Mesenchymal stem cell (in vitro differentiated cells and primary cell): ENCODE measurements around the gene GPX3. TPM values are rescaled to one million over a fixed set of nuclear protein-coding genes. Genes with fewer than 3 reads are reported as not detected.
A peak's percentile ranks its signal among the peaks of the same experiment; 100 is the strongest.

Experiments
- DNase-seq: peaks from one replicate; pipeline ENCODE4 v3.0.0-alpha.2; 2013
- H2AFZ ChIP-seq: one replicate; pipeline ENCODE4 v1.6.1; 2013; ENCODE audit warnings: low read depth, mild to moderate bottlenecking, control low read depth, inconsistent platforms, low read length, moderate library complexity
- H2AK5ac ChIP-seq: 2 replicates; pipeline ENCODE4 v1.6.1; 2013; ENCODE audit warnings: low read length, moderate library complexity, mild to moderate bottlenecking, inconsistent platforms; ENCODE audit not compliant: severe bottlenecking
- H2BK120ac ChIP-seq: one replicate; pipeline ENCODE4 v1.6.1; 2013; ENCODE audit warnings: low read depth, mild to moderate bottlenecking, inconsistent platforms, low read length, moderate library complexity
- H2BK12ac ChIP-seq, 2 experiments: one replicate each; pipeline ENCODE4 v1.6.1; 2013; ENCODE audit warnings: inconsistent platforms in 2 of 2, low read length in 2 of 2, mild to moderate bottlenecking in 2 of 2, moderate library complexity in 2 of 2, control low read depth in 1 of 2
- H2BK15ac ChIP-seq: one replicate; pipeline ENCODE4 v1.6.1; 2013; ENCODE audit warnings: mild to moderate bottlenecking, low read depth, inconsistent platforms; ENCODE audit not compliant: poor library complexity, severe bottlenecking
- H2BK5ac ChIP-seq: 2 replicates; pipeline ENCODE4 v1.6.1; 2013; ENCODE audit warnings: low read depth, mild to moderate bottlenecking, low read length, control low read depth, inconsistent platforms; ENCODE audit not compliant: poor library complexity, severe bottlenecking
- H3K14ac ChIP-seq, 2 experiments: one replicate each; pipeline ENCODE4 v1.6.1; 2013; ENCODE audit warnings: inconsistent platforms in 2 of 2, low read length in 2 of 2, control low read depth in 1 of 2, mild to moderate bottlenecking in 1 of 2, moderate library complexity in 1 of 2
- H3K18ac ChIP-seq, 2 experiments: one replicate each; pipeline ENCODE4 v1.6.1; 2013; ENCODE audit warnings: inconsistent platforms in 2 of 2, low read length in 2 of 2, control low read depth in 1 of 2, low read depth in 1 of 2, mild to moderate bottlenecking in 1 of 2
- H3K23ac ChIP-seq, 2 experiments: one replicate each; pipeline ENCODE4 v1.6.1; 2013; ENCODE audit warnings: inconsistent platforms in 2 of 2, low read length in 2 of 2, mild to moderate bottlenecking in 2 of 2, moderate library complexity in 2 of 2, control low read depth in 1 of 2
- H3K27ac ChIP-seq: 2 replicates; pipeline ENCODE4 v1.5.1; 2013; ENCODE audit warnings: mild to moderate bottlenecking, moderate library complexity, low read length, control low read depth, inconsistent platforms; ENCODE audit not compliant: poor library complexity, severe bottlenecking
- H3K27me3 ChIP-seq, 2 experiments: 2 replicates each; pipeline versions ENCODE4 v1.6.1 to v1.7.0; 2013; ENCODE audit warnings: low read length in 2 of 2, mild to moderate bottlenecking in 2 of 2, moderate library complexity in 2 of 2, control low read depth in 1 of 2, inconsistent platforms in 1 of 2; ENCODE audit not compliant: control insufficient read depth in 1 of 2, insufficient read depth in 1 of 2
- H3K36me3 ChIP-seq, 2 experiments: 2 replicates each; pipeline versions ENCODE4 v1.6.1 to v1.7.0; 2013; ENCODE audit warnings: low read length in 2 of 2, control low read depth in 1 of 2, inconsistent platforms in 1 of 2, low read depth in 1 of 2, mild to moderate bottlenecking in 1 of 2; ENCODE audit not compliant: insufficient read depth in 2 of 2, control insufficient read depth in 1 of 2
- H3K4ac ChIP-seq, 2 experiments: one replicate each; pipeline ENCODE4 v1.6.1; 2013; ENCODE audit warnings: inconsistent platforms in 2 of 2, low read length in 2 of 2, mild to moderate bottlenecking in 2 of 2, moderate library complexity in 2 of 2, control low read depth in 1 of 2, low read depth in 1 of 2
- H3K4me1 ChIP-seq: 2 replicates; pipeline ENCODE4 v1.6.1; 2013; ENCODE audit warnings: low read depth, low read length, control low read depth; ENCODE audit not compliant: control insufficient read depth, insufficient read depth
- H3K4me2 ChIP-seq: 2 replicates; pipeline ENCODE4 v1.6.1; 2013; ENCODE audit warnings: low read length, mild to moderate bottlenecking, inconsistent platforms; ENCODE audit not compliant: poor library complexity, severe bottlenecking
- H3K4me3 ChIP-seq, 2 experiments: 2 replicates each; pipeline versions ENCODE4 v1.5.1 to v1.7.0; 2013; ENCODE audit warnings: low read length in 2 of 2, mild to moderate bottlenecking in 2 of 2, control low read depth in 1 of 2, low read depth in 1 of 2; ENCODE audit not compliant: insufficient read depth in 1 of 2
- H3K79me1 ChIP-seq: replicated peaks from 2 replicates; pipeline ENCODE4 v1.6.1; 2013; ENCODE audit warnings: mild to moderate bottlenecking, control low read depth, low read length, inconsistent platforms; ENCODE audit not compliant: poor library complexity, severe bottlenecking
- H3K9ac ChIP-seq: 2 replicates; pipeline ENCODE4 v1.7.0; 2013; ENCODE audit warnings: mild to moderate bottlenecking, low read length, moderate library complexity
- H3K9me3 ChIP-seq: 2 replicates; pipeline ENCODE4 v1.7.0; 2013; ENCODE audit warnings: mild to moderate bottlenecking, low read length; ENCODE audit not compliant: control insufficient read depth
- H4K8ac ChIP-seq: one replicate; pipeline ENCODE4 v1.6.1; 2013; ENCODE audit warnings: inconsistent platforms, mild to moderate bottlenecking, low read length, moderate library complexity
- H4K91ac ChIP-seq: one replicate; pipeline ENCODE4 v1.6.1; 2013; ENCODE audit warnings: mild to moderate bottlenecking, low read length, inconsistent platforms
- WGBS: methylation state at CpG from one replicate; pipeline ENCODE4 v1.1.7; 2013; ENCODE audit warnings: mixed read lengths; 5-methylcytosine and 5-hydroxymethylcytosine counted together
- polyA plus RNA-seq, 2 experiments: library from polyadenylated mRNA; stranded (reverse); fragments of 200-250 nt; gene quantifications; one replicate each; pipeline ENCODE4 v1.2.3, GENCODE V29; 2013

Gene GPX3, protein sequence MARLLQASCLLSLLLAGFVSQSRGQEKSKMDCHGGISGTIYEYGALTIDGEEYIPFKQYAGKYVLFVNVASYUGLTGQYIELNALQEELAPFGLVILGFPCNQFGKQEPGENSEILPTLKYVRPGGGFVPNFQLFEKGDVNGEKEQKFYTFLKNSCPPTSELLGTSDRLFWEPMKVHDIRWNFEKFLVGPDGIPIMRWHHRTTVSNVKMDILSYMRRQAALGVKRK
- 39.2 TPM for polyA plus RNA-seq (2013, experiment 1 of 2)
- polyA plus RNA-seq (2013, experiment 2 of 2): 40.8 TPM

DNA sequence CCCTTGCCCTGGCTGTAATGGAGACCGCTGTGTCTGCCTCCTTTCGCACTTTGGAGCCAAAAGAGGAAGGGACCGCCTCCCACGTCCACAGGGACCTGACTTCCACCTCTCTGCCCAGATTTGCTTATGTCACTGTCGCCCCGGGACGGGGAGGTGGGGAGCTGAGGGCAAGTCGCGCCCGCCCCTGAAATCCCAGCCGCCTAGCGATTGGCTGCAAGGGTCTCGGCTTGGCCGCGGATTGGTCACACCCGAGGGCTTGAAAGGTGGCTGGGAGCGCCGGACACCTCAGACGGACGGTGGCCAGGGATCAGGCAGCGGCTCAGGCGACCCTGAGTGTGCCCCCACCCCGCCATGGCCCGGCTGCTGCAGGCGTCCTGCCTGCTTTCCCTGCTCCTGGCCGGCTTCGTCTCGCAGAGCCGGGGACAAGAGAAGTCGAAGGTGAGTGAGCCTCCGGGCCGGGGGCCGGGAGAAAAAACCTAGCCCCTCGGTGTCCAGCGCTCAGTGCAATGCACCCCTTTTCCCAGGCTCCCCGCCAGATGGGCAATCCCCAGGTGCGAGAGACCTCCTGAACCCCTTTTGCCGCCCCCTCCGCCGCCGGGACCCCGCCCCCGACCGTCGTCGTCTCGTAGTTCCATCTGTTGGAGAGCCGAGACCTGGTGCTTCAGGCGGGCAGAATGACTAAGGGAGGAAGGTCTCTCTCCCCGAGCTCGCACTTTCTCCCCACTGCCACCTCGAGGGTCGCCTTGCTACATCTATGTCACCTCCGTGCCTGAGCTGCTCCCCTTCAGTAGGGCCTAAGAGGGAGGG lies at the start of gene GPX3:
Gene GPX3, plus strand, starts transcription at position 288 of the 807 bp plus-strand sequence. Its CDS starts 64 bp downstream, at position 352.
- H4K8ac ChIP-seq: peak within 1 kb of the TSS; percentile 53
- peaks cover 23% of the 10 kb centered on the region for H3K4me1 ChIP-seq
- H4K91ac ChIP-seq: no peak within 1 kb of the TSS
- peak; percentile 75 for DNase-seq
- H2BK12ac ChIP-seq: peak within 1 kb of the TSS in 1 of 2 experiments; percentile 85
- peaks cover 17 to 23% of the 10 kb centered on the region in 2 experiments for H3K36me3 ChIP-seq
- H3K14ac ChIP-seq: peak within 1 kb of the TSS in 1 of 2 experiments; percentile 86
- H3K27ac ChIP-seq: no peak within 1 kb of the TSS
- H3K4me3 ChIP-seq: peak within 1 kb of the TSS; percentile 75 to 84
- peak within 1 kb of the TSS; percentile 66 for H2AFZ ChIP-seq
- H3K18ac ChIP-seq: peak within 1 kb of the TSS in 1 of 2 experiments; percentile 24
- no peak within 1 kb of the TSS for H2AK5ac ChIP-seq
- no peaks in the 10 kb centered on the region for H3K27me3 ChIP-seq
- H2BK120ac ChIP-seq: no peak within 1 kb of the TSS
- H2BK15ac ChIP-seq: no peak within 1 kb of the TSS
- H3K9ac ChIP-seq: peak within 1 kb of the TSS; percentile 78
- 2% methylated on average over 48 of the region's 54 CpGs for WGBS
- no peak within 1 kb of the TSS for H3K23ac ChIP-seq
- peak within 1 kb of the TSS in 1 of 2 experiments; percentile 17 for H3K4ac ChIP-seq
- peak within 1 kb of the TSS; percentile 86 for H3K4me2 ChIP-seq
- no peaks in the 10 kb centered on the region for H3K9me3 ChIP-seq
- H3K79me1 ChIP-seq: peaks cover 4% of the 10 kb centered on the region
- no peak within 1 kb of the TSS for H2BK5ac ChIP-seq

DNA sequence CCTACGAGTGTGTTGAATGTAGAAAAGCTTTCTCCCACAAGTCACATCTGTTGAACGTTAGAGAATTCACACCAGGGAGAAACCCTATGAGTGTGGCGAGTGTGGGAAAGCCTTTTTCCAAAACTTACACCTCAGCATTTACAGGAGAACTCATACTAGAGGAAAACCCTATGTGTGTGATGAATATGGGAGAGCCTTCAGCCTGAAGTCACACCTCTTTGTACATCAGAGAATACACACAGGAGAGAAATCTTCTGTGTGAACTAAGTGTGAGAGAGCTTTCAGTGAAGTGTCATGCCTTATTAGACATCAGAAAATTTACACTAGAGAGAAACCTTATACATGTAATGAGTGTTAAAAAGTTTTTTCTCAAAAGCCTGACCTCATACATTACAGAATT lies 41.8 kb upstream of the GPX3 start:
- no peak overlapping the region for H3K23ac ChIP-seq
- H3K4me2 ChIP-seq: no peak overlapping the region
- H3K9me3 ChIP-seq: peaks cover 95% of the 10 kb centered on the region
- no peak overlapping the region for H2BK5ac ChIP-seq
- peak overlapping the region in 1 of 2 experiments; percentile 31 for H3K4me3 ChIP-seq
- no peak overlapping the region for H2BK15ac ChIP-seq
- H3K14ac ChIP-seq: no peak overlapping the region
- no peak overlapping the region for H2BK120ac ChIP-seq
- no peak overlapping the region for H4K91ac ChIP-seq
- DNase-seq: no peak
- H4K8ac ChIP-seq: no peak overlapping the region
- no peak overlapping the region for H2BK12ac ChIP-seq
- 40% methylated on average over 1 of the region's 3 CpGs for whole genome bisulfite sequencing
- H3K4me1 ChIP-seq: no peaks in the 10 kb centered on the region
- H3K36me3 ChIP-seq: no peaks in the 10 kb centered on the region
- H3K9ac ChIP-seq: no peak overlapping the region
- no peak overlapping the region for H2AK5ac ChIP-seq
- no peaks in the 10 kb centered on the region for H3K79me1 ChIP-seq
- H3K4ac ChIP-seq: no peak overlapping the region
- H3K18ac ChIP-seq: no peak overlapping the region
- no peak overlapping the region for H3K27ac ChIP-seq
- H3K27me3 ChIP-seq: no peaks in the 10 kb centered on the region
- H2AFZ ChIP-seq: no peak overlapping the region

GRCh38 chr5:150987746-150988145 lies 32.6 kb upstream of the GPX3 start:
- no peaks in the 10 kb centered on the region for H3K79me1 ChIP-seq
- no peak overlapping the region for H2BK15ac ChIP-seq
- no peak overlapping the region for H3K23ac ChIP-seq
- no peaks in the 10 kb centered on the region for H3K36me3 ChIP-seq
- no peak for DNase-seq
- 88% methylated on average over 3 of the region's 3 CpGs for WGBS
- no peak overlapping the region for H3K9ac ChIP-seq
- H3K4ac ChIP-seq: no peak overlapping the region
- no peak overlapping the region for H3K4me2 ChIP-seq
- no peak overlapping the region for H3K18ac ChIP-seq
- no peak overlapping the region for H2BK12ac ChIP-seq
- H2AFZ ChIP-seq: no peak overlapping the region
- H3K27me3 ChIP-seq: no peaks in the 10 kb centered on the region
- no peak overlapping the region for H4K91ac ChIP-seq
- H3K27ac ChIP-seq: no peak overlapping the region
- H2BK5ac ChIP-seq: no peak overlapping the region
- no peak overlapping the region for H2BK120ac ChIP-seq
- H3K9me3 ChIP-seq: peaks cover 83% of the 10 kb centered on the region
- H3K4me1 ChIP-seq: no peaks in the 10 kb centered on the region
- no peak overlapping the region for H3K14ac ChIP-seq
- no peak overlapping the region for H4K8ac ChIP-seq
- no peak overlapping the region for H3K4me3 ChIP-seq
- H2AK5ac ChIP-seq: no peak overlapping the region

DNA sequence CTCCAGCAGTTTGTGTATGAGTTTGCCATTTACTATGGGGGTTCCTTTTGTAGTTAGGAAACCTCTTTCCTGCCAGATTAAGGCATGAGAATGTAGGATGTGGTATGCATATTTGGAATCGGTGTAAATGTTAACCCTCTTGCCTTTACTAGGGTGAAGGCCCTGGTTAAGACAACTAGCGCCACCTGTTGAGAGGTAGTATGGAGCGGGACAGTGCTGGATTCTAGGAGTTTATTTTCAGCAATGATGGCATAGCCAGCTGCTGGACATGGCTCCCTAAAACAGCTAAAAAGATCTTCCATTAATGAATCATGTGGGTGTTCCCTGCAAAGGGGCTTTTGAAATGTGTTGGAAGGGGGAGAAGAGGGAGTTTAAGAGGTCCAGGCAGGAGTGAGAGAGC lies 30.7 kb upstream of the GPX3 start:
- no peak for DNase-seq
- no peak overlapping the region for H3K18ac ChIP-seq
- H2AFZ ChIP-seq: no peak overlapping the region
- no peak overlapping the region for H3K23ac ChIP-seq
- H3K9ac ChIP-seq: no peak overlapping the region
- no peak overlapping the region for H4K91ac ChIP-seq
- H3K79me1 ChIP-seq: no peaks in the 10 kb centered on the region
- no peak overlapping the region for H4K8ac ChIP-seq
- H3K4me1 ChIP-seq: no peaks in the 10 kb centered on the region
- no peak overlapping the region for H2BK15ac ChIP-seq
- no peaks in the 10 kb centered on the region for H3K36me3 ChIP-seq
- no peak overlapping the region for H3K4me3 ChIP-seq
- H3K4me2 ChIP-seq: no peak overlapping the region
- H2BK120ac ChIP-seq: no peak overlapping the region
- H2BK12ac ChIP-seq: no peak overlapping the region
- no peak overlapping the region for H3K27ac ChIP-seq
- H3K4ac ChIP-seq: no peak overlapping the region
- H2AK5ac ChIP-seq: no peak overlapping the region
- peaks cover 82% of the 10 kb centered on the region for H3K9me3 ChIP-seq
- no peak overlapping the region for H2BK5ac ChIP-seq
- WGBS: 19% methylated on average over 3 of the region's 3 CpGs
- no peaks in the 10 kb centered on the region for H3K27me3 ChIP-seq
- H3K14ac ChIP-seq: no peak overlapping the region
